ENCODE data around the gene KRT32.

The KRT32 gene

DNA sequence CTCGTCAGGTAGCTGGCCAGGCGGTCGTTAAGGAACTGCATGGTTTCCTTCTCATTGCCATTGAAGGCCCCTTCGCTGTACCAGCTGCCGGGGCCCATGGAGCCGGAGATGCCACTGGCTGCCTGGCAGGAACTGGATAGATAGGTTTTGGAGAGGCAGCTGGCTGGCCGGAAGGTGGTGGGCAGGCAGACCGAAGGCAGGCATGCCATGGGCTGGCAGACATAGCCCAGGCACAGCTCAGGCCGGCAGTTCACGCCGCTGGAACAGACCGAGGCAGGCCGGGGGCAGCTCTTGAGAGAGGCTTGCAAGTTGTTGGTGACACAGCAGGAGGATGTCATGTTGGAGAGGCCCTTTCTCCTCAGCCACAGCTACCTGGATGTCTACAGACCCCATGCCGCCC lies at the start of gene KRT32:
Gene KRT32, minus strand, starts transcription at position 399 of the 400 bp plus-strand sequence. Its CDS starts 61 bp downstream, at position 338.
- no peak for DNase-seq

DNA sequence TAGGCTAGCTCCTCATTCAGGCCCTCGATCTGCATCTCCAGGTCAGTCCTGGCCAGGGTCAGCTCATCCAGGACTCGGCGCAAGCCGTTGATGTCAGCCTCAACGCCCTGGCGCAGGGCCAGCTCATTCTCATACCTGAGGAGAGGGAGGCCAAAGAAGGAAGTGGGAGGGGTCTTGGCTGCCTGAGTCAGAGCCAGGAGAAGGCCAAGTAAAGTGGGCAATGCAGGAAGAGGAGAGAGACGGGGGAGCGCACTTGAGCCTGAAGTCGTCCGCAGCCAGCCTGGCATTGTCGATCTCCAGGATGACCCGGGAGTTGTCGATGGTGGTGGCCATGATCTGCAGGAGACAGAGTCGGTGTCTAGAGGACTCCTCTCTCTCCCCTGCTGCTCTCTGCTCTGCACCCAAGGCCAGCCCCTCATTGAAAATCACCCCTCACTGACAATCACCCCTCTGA lies 49.7 kb upstream of the KRT32 start:
- no peak for DNase-seq

GRCh38 chr17:41516147-41516829 lies 49.1 kb upstream of the KRT32 start:
- DNase-seq: no peak

- no peak for DNase-seq
Measured at GRCh38 chr17:41513168-41513547, 46.0 kb upstream of the KRT32 start.

- DNase-seq: no peak
Measured at GRCh38 chr17:41512546-41513167, 45.5 kb upstream of the KRT32 start.

- DNase-seq: no peak
Measured at GRCh38 chr17:41511716-41512115, 44.5 kb upstream of the KRT32 start.

DNA sequence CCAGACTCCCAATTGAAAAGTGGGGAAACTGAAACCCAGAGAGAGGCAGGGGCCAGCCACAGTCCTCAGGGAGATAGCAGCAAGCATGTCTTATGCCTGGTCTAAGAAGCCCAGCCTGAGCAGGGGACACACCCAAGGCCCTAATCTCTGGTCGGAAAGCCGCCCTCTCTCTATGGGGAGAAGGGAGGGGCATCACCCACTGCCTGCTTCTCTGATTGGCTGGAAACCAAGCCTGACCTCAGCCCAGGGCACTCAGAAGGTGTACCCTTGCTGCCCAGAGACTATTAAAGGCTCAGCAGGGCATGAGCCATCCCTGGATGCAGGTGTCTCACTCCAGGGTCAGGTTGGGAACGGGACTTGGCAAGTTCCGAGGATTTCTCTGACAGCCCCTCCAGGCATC lies 43.9 kb upstream of the KRT32 start:
- DNase-seq: no peak

DNA sequence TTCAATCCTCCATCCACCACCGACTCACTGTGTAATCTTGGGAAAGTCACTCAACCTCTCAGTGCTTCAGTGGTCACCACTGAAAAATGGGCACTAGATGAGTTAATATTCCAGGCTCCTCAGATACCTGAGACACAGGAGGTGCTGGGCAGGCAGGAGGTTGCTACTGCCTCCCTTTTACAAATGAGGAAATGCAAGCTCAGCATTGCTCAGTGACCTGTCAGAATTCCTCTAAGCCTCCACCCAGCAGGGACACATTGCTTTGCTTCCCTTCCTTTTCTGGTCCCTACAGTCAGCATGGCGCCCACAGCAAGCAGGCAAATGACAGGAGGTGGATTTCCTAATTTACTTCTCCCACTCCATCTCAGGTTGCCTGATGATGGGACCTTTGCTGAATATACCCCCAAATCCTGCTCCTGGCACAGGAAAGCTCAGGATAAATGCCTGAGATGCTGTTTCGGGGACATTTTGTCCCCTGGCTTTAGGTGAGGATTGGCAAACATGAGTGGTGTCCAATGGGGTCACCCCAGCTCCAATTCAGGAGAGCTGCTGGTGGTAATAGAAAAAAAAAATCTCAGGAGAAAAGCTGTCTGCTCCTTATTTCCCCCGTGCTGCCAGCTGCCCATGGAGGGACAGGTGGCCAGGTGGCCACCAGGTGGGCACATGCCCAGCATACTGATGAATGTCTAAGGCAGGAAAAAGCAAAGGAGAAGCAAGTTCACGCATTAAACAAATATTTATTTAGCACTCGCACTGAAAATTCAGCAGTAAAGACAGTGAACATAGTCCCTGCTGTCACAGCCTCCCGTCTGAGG lies 43.3 kb upstream of the KRT32 start:
- no peak for DNase-seq

DNA sequence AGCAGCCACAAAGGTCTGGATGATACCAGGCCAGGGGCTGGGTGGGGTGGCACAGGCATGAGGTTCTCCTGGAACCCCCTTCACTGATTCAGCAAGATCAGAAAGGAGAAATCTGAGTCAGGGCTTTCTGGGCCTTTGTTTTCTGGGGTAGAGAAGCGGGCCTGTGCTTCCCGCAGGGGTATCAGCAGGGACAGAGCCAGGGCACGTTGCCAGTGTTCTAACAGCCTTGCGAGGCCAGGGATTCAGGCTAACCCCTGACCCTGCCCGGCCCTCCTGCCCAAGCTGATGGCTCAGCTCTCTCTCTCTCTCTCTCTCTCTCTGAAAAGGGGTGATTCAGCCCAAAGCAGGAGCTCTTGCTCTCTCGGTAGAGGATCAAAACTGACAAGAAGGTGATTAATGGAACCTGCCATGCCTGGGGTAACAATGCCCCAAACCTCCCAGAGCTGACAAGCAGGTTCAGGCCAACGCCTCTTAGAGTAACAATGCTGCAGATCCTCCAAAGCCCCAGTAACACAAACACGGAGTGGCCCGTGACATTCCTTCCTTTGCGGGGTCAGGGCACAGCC lies 40.2 kb upstream of the KRT32 start:
- no peak for DNase-seq

- no peak for DNase-seq
Measured at GRCh38 chr17:41505809-41506767, 38.9 kb upstream of the KRT32 start.

DNA sequence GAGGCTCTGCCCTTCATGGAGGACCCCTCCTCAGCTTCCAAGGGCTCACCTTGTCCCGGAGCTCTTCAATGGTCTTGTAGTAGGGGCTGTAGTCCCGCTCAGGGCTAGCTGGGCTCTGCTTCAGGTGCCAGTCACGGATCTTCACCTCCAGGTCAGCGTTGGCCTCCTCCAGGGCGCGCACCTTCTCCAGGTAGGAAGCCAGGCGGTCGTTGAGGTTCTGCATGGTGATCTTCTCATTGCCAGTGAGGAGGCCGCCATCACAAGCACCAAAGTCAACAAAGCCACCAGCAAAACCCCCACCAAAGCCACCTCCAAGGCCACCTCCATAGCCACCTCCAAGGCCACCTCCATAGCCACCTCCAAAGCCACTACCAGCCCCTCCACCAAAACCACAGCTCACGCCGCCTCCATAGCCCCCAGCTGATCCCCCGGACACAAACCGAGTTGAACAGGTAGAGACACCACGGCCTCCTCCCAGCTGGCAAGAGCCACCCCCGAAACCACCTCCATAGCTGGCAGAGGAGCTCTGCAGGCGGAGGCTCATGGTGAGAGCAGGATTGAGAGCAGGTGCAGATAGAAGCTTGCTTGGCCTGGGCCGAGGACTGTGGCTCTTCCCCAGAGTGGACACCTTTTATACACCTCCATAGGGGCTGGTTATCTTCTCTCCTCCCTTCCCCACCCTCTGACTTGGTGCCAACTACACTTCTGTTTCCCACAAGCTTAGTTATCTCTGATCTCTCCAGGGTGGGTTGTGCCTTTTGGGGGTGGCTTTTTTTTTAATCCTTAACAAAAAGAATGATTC lies 38.0 kb upstream of the KRT32 start, which contains the start of gene KRT13:
Gene KRT13, minus strand, starts transcription at position 606 of the 802 bp plus-strand sequence. Its CDS starts 62 bp downstream, at position 544.
- no peak for DNase-seq

DNA sequence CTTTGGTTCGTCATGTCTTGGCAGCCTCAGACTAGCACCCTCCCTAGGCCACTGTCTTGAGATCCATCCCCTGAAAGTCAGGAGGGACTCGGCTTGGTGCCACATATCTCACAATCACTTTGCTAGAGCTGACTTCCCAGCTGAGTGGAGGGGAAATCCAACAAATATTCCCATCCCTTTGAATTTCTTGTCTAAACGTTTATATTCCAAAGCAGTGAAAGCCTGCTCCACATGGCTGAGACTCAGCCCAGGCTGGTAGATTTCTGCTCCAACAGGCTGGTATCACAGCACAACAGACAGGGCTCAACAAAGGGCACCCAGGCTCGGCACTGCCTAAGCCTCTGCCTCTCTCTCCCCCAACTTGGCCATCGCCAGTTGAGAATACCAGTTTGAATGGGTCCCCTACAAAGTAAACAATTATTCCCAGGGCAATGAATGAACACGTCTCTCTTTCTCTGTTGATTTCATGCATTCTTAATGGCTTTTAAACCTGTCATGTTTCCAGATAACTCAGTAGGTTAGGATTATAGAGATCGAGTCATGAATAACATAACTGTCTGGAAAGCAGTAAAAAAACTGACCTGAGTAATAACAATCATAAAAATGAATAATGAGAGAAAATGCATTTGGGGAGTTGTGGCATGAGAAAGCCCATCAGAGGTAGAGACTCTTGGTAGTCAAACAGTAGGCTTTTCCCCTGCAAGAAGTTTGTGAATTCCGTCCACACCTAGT lies 37.2 kb upstream of the KRT32 start:
- no peak for DNase-seq

DNA sequence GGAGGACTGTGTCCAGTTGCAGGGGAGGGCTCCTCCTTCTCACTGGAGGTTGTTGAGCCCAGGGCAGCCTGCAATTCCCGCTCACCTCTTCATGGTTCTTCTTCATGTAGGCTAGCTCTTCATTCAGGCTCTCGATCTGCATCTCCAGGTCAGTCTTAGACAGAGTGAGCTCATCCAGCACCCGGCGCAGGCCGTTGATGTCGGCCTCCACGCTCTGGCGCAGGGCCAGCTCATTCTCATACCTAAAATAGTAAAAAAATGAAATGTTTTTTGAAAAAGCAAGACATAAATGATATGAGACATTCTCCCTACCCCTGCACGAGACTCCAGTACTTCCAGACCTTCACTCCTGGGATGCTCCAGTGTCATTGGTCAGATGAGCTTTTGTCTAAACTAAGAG lies 36.0 kb upstream of the KRT32 start:
- no peak for DNase-seq

DNA sequence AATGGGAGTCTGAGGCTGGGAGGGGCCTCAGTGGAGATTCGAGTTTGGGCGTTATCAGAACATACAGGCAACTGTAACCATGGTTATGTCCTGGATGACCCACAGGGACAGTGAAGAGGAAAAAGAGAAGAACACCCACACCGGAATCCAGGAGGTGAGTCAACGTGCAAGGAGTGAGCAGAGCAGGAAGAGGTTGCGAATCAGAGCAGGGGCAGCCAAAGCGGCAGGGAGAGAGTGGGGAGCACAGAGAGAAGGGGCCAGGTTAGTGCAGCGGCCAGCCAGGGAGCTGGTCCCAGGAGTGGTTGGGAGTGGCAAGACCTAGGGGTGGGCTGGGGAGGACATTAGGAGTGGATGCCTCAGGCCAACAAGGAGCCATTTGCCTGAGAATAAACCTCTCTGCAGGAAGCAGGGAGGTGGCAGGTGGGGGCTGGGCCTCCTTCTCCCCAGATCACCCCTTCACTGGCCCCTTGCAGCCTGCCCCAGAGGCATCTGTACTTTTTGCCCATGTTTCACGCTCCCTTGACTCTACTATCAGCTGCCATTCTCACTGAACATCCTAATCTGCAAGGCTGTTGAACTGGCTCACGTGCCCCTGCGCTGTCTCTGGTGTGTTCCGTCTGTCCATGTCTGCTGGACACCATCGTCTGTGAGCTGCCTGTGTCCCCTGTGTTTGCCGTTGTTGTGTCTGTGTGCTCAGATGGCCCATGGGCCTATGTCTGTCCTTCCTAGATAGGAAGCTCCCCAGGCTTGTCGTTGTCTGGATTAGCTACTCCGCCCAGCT lies 33.1 kb upstream of the KRT32 start:
- no peak for DNase-seq

DNA sequence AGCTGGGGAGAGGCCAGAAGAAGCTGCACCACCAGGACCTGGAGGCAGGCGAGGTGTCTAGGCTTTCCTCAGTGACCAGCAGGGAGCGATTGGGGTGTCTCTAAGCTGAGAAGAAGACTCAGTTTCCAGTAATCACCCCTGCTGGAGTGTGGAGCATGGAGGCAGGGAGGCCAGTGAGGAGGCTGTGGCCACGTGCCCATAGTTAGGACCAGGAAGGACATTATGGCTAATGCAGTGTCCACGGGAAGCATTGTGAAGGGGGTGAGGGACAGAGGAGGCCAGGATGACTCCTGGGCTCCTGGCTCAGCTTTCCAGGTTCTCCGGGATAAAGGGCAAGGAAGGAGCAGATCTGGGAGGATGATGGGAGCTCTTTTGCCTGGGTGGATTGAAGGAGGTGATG lies 32.5 kb upstream of the KRT32 start:
- DNase-seq: no peak

GRCh38 chr17:41498276-41498675 lies 31.1 kb upstream of the KRT32 start:
- DNase-seq: peak in 1 of 2 experiments; percentile 3

DNA sequence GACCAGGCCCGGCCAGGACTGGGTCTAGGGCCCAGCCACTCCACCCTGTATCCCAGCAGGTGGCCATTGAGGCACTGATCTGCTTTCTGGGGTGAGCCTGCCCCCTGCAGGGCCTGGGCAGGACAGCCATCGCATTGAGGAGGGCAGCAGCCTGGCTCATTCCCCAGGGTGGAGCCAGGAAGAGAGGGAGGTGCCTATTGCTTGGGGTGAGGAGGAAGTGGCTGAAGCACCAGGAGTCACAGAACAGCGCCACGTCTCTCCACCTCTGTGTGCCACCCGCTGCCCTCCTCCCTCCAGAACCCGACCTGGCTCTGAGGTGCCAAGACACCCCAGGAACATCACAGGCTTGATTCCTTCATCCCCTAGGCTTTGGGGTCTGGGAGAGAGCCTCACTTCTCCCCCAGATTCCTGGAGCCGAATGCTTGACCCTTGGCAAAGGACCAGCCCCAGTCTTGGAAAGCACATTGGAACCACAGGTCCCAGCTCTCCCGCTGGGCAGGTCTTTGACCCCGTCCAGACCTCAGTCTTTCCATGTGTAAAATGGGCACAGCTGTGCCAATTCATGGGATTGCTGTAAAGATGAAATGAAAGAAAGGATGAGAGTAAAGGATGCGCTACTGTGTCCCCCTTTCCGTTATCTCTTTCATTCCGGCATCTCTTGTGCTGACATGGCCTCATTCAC lies 29.8 kb upstream of the KRT32 start:
- peak; percentile 35 to 48 for DNase-seq

DNA sequence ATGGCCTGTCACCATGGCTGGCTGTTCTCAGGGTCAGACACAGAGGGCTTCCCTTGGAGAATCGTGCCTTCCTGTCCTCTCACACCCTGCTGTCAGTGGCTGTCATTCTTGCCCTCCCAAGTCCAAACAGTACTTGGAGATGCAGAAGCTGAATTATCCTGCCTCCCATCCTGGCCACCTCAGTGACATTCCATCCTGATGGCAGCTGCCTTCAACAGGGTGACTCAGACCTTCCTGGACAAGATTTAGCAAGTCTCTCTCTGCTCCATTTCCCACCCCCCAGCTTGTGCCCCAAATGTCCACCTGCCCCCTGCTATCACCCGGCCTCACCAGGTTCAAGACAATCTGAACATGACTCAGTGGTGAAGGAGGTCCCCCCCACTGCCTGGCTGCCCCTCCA lies 27.3 kb upstream of the KRT32 start:
- no peak for DNase-seq

DNA sequence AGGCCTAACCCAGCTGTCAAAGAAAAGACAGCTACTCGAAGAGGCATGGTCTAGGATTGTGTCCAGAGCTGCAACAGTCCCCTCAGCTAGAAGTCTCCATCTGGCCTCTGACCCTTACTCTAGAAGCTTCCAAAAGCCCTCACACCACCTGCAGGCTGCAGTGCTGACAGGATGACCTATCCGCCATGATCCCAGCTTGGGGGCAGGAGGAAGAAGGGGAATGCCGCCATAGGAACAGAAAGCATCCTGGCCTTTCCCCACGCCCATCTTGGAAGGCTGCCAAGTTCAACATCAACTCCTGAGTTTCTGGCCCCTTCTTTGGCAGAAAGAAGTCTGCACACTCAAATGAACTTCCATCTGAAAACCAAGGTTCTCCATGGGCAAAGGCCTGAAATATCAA lies 25.6 kb upstream of the KRT32 start:
- DNase-seq: peak; percentile 41 to 89
